Heart left ventricle (tissue), 16 donors: ENCODE data around the gene KCNQ4. TPM values are rescaled to one million over a fixed set of nuclear protein-coding genes. Genes with fewer than 3 reads are reported as not detected.

ENCODE experiments used
- ATAC-seq, 4 donors: fragments of 200-7000 bp; cut with Tn5 transposase; one replicate each; pipeline ENCODE4 v1.9.1; 2020 to 2022; ENCODE audit warnings: moderate library complexity in 4 of 4, mild to moderate bottlenecking in 3 of 4, moderate number of reproducible peaks in 1 of 4
- DNase-seq, 5 donors: peaks; one replicate each; pipeline ENCODE4 v3.0.0-alpha.2; 2020
- H3K27ac ChIP-seq, 12 donors: fragments of 200-600 bp; sonication (generic) in 4 of 12; one replicate each; pipeline versions ENCODE4 v1.5.0 to v1.8.0; 2016 to 2022; ENCODE audit warnings: mild to moderate bottlenecking in 2 of 12
- H3K27me3 ChIP-seq, 9 donors: fragments of 200-600 bp; sonication (generic) in 2 of 9; one replicate each; pipeline versions ENCODE4 v1.5.1 to v1.8.0; 2016 to 2022; ENCODE audit warnings: mild to moderate bottlenecking in 3 of 9
- H3K36me3 ChIP-seq, 9 donors: fragments of 200-600 bp; sonication (generic) in 2 of 9; one replicate each; pipeline versions ENCODE4 v1.5.0 to v1.8.0; 2018 to 2022; ENCODE audit warnings: mild to moderate bottlenecking in 2 of 9
- H3K4me1 ChIP-seq, 12 donors: fragments of 200-600 bp; sonication (generic) in 4 of 12; one replicate each; pipeline versions ENCODE4 v1.5.0 to v1.8.0; 2016 to 2022; ENCODE audit warnings: mild to moderate bottlenecking in 3 of 12
- H3K4me3 ChIP-seq, 12 donors: fragments of 200-600 bp; sonication (generic) in 4 of 12; one replicate each; pipeline versions ENCODE4 v1.5.0 to v1.8.0; 2017 to 2022; ENCODE audit warnings: mild to moderate bottlenecking in 9 of 12, moderate library complexity in 4 of 12
- H3K9me3 ChIP-seq, 12 donors: fragments of 200-600 bp; sonication (generic) in 4 of 12; one replicate each; pipeline versions ENCODE4 v1.5.0 to v1.8.0; 2016 to 2022; ENCODE audit warnings: mild to moderate bottlenecking in 1 of 12
- CTCF ChIP-seq, 12 donors: fragments of 200-600 bp; sonication (generic) in 4 of 12; IDR thresholded peaks; one replicate each; pipeline versions ENCODE4 v1.5.0 to v1.8.0; 2018 to 2022; ENCODE audit warnings: antibody characterized with exemption in 12 of 12, mild to moderate bottlenecking in 5 of 12
- POLR2A ChIP-seq, 2 donors: fragments of 450-650 bp; IDR thresholded peaks; one replicate each; pipeline ENCODE4 v1.6.1; 2017; ENCODE audit warnings: antibody characterized with exemption in 2 of 2, mild to moderate bottlenecking in 2 of 2, moderate library complexity in 2 of 2
- WGBS, 4 donors: extraction: QIAGEN DNeasy Blood & Tissue Kit in 2 of 4; methylation state at CpG; one replicate each; pipeline versions ENCODE4 v1.1.5 to v1.1.7; 2013 to 2018; 5-methylcytosine and 5-hydroxymethylcytosine counted together
- intact Hi-C, 10 donors: fragments of 100-400 bp; cut with DNase I; formaldehyde crosslinking; loops; one replicate each; pipeline versions ENCODE4 v1.11.1 to v1.14.2; 2022
- polyA plus RNA-seq, 2 donors: library from polyadenylated mRNA; stranded (reverse); fragments of 200-250 nt; gene quantifications; one replicate each; pipeline ENCODE4 v1.2.3, GENCODE V29; 2013
- total RNA-seq, 9 donors: library from RNA; depleted of rRNA in 2 of 9; stranded (reverse); fragments of >200 nt in 2 of 9; fragmentation: NEBNext Ultra II Directional in 3 of 9; extraction: Animal tissue kit (Norgen Biotek cat#: 25700) in 3 of 9; gene quantifications; one replicate each; pipeline versions ENCODE4 v1.1.0 to v1.2.4, GENCODE V29; 2016 to 2023
- donor health status: ischemic (EF 13 %, LVEDD 7.1; RV severe dilation, severe dysfunction).
- donor health status: healthy with polysubstance abuse.
- donor health status: DM: no; HTN: yes; CAD: no.
- donor health status: DM: no; HTN: no; CAD: no.
- donor health status: ischemic (EF 25% LVEDD 6.9; RV normal size, moderate dysfunction).
- donor health status: ischemic (EF 25% LVEDD 5.7; RV mildly dilated, moderate dysfunction).
- donor health status: healthy.
- donor health status: DM: yes; HTN: yes; CAD: no.
- donor health status: ischemic (EF 35%, LVEDD 5.7; RV mildly dilated, moderate dysfunction).
- donor health status: nonischemic (EF 11% LVEDD 7.7; RV severe dilation, severe dysfunction).
- donor health status: DM: yes; HTN: yes; CAD: no.
- donor health status: PGD.
- donor health status: ischemic (EF 29% LVEDD 5.4; RV normal size, mild dysfunction).
- donor health status: nonischemic (EF 23%, LVEDD 6.1; RV moderate dilation, normal function).

Gene KCNQ4
- total and polyA plus RNA-seq, 11 donors = 1.3 to 4.4 (median 1.9) TPM

DNA sequence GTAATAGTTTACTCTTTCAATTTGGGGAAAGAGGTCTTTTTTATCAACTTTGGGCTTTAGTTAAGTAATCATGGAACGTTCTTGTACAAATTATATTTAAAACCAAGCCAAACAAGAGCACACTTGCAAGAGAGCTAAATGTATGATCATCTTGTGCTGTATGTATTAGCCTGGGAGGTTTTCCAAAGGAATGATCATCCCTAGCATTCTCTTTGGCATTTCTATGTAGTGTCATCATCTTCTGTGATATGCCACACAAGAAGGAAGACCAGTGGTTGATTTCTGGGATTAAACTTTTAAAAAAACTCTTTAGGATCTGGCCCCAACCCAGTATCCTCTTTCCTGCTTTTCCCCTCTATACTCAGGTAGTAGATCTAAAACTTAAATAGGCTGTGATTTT lies 38.4 kb upstream of the KCNQ4 start:
- TF ChIP-seq POLR2A (IDR thresholded peaks at IDR 0.05) = no peak
- TF ChIP-seq CTCF (IDR thresholded peaks at IDR 0.05) = no peak
- peaks cover 0 to 92% (median 84%) of the 10 kb centered on the region in 9 donors for H3K36me3 ChIP-seq
- no peaks in the 10 kb centered on the region for H3K27me3 ChIP-seq
- peaks cover 0 to 68% (median 36%) of the 10 kb centered on the region in 12 donors for H3K4me1 ChIP-seq
- 37 to 51% (median 40%) methylated on average over 1 of the region's 1 CpG for WGBS, 4 donors
- DNase-seq = no peak
- no peak for ATAC-seq
- H3K27ac ChIP-seq = peak overlapping the region in 1 of 12 donors; percentile 20
- no peak overlapping the region for H3K4me3 ChIP-seq
- H3K9me3 ChIP-seq = no peaks in the 10 kb centered on the region
- intact Hi-C loops = no loop called here

- H3K4me3 ChIP-seq = no peak overlapping the region
- H3K4me1 ChIP-seq = peaks cover 0 to 54% (median 26%) of the 10 kb centered on the region in 12 donors
- 48 to 64% (median 61%) methylated on average over 2 of the region's 2 CpGs for WGBS, 4 donors
- TF ChIP-seq CTCF (IDR thresholded peaks at IDR 0.05) (no peak), POLR2A (IDR thresholded peaks at IDR 0.05) (no peak)
- intact Hi-C loops = no loop called here
- peaks cover 0 to 96% (median 85%) of the 10 kb centered on the region in 9 donors for H3K36me3 ChIP-seq
- no peak for DNase-seq
- H3K27ac ChIP-seq = no peak overlapping the region
- no peaks in the 10 kb centered on the region for H3K9me3 ChIP-seq
- H3K27me3 ChIP-seq = no peaks in the 10 kb centered on the region
- ATAC-seq = no peak
Measured at GRCh38 chr1:40746344-40747090, 37.1 kb upstream of the KCNQ4 start.

GRCh38 chr1:40748841-40749718 lies 34.5 kb upstream of the KCNQ4 start:
- ATAC-seq (no peak), DNase-seq (no peak)
- Histone ChIP-seq H3K36me3 (peaks cover 0 to 99% (median 85%) of the 10 kb centered on the region in 9 donors), H3K27ac (no peak overlapping the region), H3K9me3 (no peaks in the 10 kb centered on the region), H3K4me1 (peaks cover 0 to 30% (median 11%) of the 10 kb centered on the region in 12 donors), H3K27me3 (no peaks in the 10 kb centered on the region), H3K4me3 (no peak overlapping the region)
- 78 to 87% (median 86%) methylated on average over 5 of the region's 5 CpGs for WGBS, 4 donors
- TF ChIP-seq CTCF (IDR thresholded peaks at IDR 0.05) (no peak), POLR2A (IDR thresholded peaks at IDR 0.05) (no peak)
- intact Hi-C loops = no loop called here

- Histone ChIP-seq H3K9me3 (no peaks in the 10 kb centered on the region), H3K27me3 (no peaks in the 10 kb centered on the region), H3K36me3 (peaks cover 0 to 99% (median 92%) of the 10 kb centered on the region in 9 donors), H3K4me1 (peaks cover 0 to 28% (median 7%) of the 10 kb centered on the region in 12 donors), H3K4me3 (no peak overlapping the region), H3K27ac (no peak overlapping the region)
- no peak for ATAC-seq
- TF ChIP-seq CTCF (IDR thresholded peaks at IDR 0.05) = no peak
- TF ChIP-seq POLR2A (IDR thresholded peaks at IDR 0.05) = no peak
- no peak for DNase-seq
- 67 to 80% (median 71%) methylated on average over 3 of the region's 3 CpGs for WGBS, 4 donors
- intact Hi-C loops = no loop called here
Measured at GRCh38 chr1:40749817-40750216, 33.8 kb upstream of the KCNQ4 start.
